ENCODE results near the gene ATP5MC2.

DNA sequence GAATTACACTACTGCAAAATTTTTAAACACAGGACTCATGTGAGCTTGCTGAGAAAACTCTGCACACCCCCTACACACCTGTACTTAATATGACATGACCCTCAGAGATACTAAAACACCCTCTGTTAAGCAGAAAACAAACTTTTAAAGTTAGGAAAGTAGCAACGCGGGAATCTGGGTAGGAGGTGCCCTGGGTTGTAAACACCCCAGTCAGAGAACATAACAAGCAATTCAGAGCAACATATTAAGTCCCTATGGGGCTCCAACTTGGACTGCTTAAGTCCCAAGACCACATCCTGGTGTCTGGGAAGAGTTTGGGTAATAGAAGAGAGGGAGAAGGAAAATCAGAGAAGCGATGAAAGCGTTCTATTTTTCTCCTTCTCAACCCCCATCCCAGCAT lies 50.9 kb downstream of the ATP5MC2 start:
- TF ChIP-seq, protein P1, sequence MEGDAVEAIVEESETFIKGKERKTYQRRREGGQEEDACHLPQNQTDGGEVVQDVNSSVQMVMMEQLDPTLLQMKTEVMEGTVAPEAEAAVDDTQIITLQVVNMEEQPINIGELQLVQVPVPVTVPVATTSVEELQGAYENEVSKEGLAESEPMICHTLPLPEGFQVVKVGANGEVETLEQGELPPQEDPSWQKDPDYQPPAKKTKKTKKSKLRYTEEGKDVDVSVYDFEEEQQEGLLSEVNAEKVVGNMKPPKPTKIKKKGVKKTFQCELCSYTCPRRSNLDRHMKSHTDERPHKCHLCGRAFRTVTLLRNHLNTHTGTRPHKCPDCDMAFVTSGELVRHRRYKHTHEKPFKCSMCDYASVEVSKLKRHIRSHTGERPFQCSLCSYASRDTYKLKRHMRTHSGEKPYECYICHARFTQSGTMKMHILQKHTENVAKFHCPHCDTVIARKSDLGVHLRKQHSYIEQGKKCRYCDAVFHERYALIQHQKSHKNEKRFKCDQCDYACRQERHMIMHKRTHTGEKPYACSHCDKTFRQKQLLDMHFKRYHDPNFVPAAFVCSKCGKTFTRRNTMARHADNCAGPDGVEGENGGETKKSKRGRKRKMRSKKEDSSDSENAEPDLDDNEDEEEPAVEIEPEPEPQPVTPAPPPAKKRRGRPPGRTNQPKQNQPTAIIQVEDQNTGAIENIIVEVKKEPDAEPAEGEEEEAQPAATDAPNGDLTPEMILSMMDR (IDR thresholded peaks at IDR 0.05; ENCODE audit: insufficient read depth, low read length) = no peak
- no peak for TF ChIP-seq GABPA (IDR thresholded peaks at IDR 0.05; ENCODE audit: low read depth)
